Measurements from ENCODE around the gene HDAC5.
"Not testable (repeated sequence)": the region's sequence is repeated elsewhere in the genome, so short reads cannot be mapped to it uniquely, and the experiment has no call there.

HDAC5 gene

GRCh38 chr17:44144966-44145739 lies 21.7 kb upstream of the HDAC5 start:
- Mint-ChIP-seq H3K27ac (no peak overlapping the region), H3K4me3 (no peak overlapping the region), H3K4me1 (ENCODE audit: low read depth) (peaks cover 2% of the 10 kb centered on the region), H3K27me3 (no peaks in the 10 kb centered on the region), H3K36me3 (peaks cover 2% of the 10 kb centered on the region), H3K9me3 (ENCODE audit: low read depth) (no peaks in the 10 kb centered on the region)

DNA sequence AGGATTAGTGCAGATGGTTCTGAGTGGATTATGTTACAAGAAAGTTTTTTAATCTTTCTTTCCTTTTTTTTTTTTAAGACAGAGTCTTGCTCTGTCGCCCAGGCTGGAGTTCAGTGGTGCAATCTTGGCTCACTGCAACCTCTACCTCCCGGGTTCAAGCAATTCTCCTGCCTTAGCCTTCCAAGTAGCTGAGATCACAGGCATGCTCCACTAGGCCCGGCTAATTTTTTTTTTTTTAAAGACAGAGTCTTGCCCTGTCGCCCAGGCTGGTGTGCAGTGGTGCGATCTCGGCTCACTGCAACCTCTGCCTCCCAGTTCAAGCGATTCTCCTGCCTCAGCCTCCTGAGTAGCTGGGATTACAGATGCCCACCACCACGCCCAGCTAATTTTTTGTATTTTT lies 20.5 kb upstream of the HDAC5 start:
- not testable (repeated sequence) for H3K4me1 Mint-ChIP-seq (ENCODE audit: low read depth); H3K4me3 Mint-ChIP-seq; H3K27ac Mint-ChIP-seq; H3K27me3 Mint-ChIP-seq; H3K36me3 Mint-ChIP-seq; H3K9me3 Mint-ChIP-seq (ENCODE audit: low read depth)

DNA sequence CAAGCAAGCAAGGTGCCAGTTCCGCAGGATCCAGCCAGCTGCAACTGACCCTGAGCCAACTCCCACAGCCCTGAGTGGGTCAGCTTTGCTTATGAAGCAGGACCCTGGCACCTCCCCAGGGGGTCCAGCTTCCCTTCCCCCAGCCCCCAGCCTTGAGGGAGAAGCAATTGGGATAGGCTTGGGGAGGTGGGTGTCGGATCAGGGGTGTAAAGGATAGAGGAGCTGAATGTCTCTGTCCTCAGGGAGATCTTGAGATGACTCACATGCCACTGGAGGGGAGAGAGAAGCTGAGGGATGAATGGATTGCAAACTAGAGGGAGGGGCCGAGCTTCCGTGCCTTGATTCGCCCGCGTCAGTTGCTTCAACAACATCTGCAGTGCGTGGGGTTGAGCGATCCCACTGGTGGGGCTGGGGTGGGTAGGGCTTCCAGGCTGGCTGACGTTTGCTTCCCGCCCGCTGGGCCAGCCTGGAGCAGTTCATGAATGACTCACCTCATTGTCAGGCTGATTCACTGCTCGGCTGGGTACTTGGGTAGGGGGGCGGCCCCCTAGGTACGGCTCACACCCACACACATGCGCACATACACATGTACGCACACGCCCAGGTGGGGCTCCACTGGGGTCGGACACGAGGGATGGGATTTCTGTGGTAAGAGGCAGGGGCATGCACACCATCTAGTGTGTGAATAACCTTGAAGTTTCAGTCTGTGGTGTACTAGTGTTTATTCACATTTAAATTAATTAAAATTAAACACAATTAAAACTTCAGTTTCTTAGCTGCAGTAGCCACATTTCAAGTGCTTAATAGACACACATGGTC lies 14.7 kb upstream of the HDAC5 start:
- no peaks in the 10 kb centered on the region for H3K36me3 Mint-ChIP-seq
- H3K27ac Mint-ChIP-seq: no peak overlapping the region
- peak overlapping the region; percentile 27 for H3K4me3 Mint-ChIP-seq

DNA sequence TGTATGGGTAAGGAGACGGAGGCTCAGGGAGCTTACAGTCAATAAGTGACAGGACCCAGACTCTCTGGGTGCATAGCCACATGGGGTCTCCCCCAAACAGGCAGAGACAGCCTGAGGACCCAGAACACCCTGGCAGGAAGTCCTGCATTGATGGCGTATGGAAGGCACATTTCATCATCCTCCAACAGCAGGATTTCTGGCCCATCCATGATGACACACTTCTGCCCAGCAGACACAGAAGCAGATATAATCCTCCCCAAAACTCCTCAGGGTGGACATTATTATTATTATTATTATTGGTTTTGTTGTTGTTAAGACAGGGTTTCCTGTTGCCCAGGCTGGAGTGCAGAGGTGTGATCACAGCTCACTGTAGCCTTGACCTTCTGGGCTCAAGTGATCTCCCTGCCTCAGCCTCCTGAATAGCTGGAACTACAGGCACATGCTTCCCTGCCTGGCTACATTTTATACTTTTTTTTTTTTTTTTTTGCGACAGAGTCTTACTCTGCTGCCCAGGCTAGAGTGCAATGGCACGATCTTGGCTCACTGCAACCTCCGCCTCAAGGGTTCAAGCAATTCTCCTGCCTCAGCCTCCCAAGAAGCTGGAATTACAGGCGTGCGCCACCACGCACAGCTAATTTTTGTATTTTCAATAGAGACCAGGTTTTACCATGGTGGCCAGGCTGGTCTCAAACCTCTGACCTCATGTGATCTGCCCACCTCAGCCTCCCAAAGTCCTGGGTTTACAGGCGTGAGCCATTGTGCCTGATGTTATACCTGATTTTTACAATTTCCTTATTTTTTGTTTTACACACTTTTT lies 11.5 kb upstream of the HDAC5 start:
- H3K27me3 Mint-ChIP-seq: no peaks in the 10 kb centered on the region
- H3K27ac Mint-ChIP-seq: no peak overlapping the region
- H3K4me3 Mint-ChIP-seq: no peak overlapping the region
- no peaks in the 10 kb centered on the region for H3K9me3 Mint-ChIP-seq (ENCODE audit: low read depth)
- no peaks in the 10 kb centered on the region for H3K36me3 Mint-ChIP-seq
- H3K4me1 Mint-ChIP-seq (ENCODE audit: low read depth): peaks cover 13% of the 10 kb centered on the region

More for the DNA sequence above, 14.7 kb upstream of the HDAC5 start:
- Mint-ChIP-seq H3K27me3 (no peaks in the 10 kb centered on the region), H3K9me3 (ENCODE audit: low read depth) (no peaks in the 10 kb centered on the region), H3K4me1 (ENCODE audit: low read depth) (peaks cover 15% of the 10 kb centered on the region)

DNA sequence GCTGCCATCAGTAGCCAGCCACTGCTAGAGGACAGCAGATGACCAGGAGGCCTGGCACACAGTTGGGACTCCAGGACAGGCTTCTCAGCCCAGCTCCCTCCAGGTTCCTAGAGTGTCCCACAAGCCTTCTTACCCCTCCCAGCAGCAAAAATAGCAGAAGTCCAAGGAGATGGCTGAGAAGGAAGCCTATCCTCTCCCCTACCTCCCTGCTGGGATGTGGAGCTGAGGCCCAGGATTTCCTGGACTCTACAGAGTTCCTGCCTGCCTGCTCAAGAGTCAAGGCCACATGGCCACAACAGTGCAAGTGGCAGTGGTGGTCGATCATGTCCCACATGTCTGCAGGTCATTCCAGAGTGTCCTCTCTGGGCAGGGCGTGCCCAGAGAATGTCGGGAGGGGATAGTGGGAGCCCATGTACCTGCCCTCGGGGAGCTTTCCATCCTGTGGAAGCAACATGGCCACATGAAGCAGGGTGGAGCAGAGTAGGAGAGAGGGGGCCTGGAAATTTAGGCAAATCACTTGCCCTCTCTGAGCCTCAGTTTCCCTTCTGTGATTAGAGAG lies 10.6 kb upstream of the HDAC5 start:
- no peaks in the 10 kb centered on the region for H3K27me3 Mint-ChIP-seq
- H3K9me3 Mint-ChIP-seq (ENCODE audit: low read depth): no peaks in the 10 kb centered on the region
- peaks cover 13% of the 10 kb centered on the region for H3K4me1 Mint-ChIP-seq (ENCODE audit: low read depth)
- no peaks in the 10 kb centered on the region for H3K36me3 Mint-ChIP-seq
- no peak overlapping the region for H3K27ac Mint-ChIP-seq
- H3K4me3 Mint-ChIP-seq: no peak overlapping the region

DNA sequence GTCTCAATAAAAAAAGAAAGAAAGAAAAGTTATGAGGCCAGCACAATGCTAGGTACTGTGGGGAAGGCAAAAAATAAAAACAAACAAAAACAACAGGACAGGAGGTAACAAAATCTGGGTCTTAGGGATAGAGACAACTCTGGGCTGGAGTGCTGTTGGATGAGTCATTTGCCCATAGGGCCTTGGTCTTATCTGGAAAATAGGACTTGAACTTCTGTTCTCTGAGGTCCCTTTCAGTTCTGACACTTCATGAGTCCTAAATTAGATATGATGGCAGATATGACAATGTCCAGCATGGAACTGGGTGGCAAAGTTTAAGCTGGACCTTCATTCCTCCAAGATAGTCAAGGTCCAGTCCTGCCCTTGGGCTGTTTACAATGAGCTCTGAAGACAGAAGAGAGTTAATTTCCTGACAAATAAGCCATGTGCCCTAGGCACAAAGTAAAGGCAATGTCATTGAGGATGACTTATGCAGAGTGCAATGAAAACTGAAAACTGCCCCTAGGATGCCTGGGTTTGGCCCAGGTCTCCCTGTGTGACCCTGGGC lies 8.9 kb upstream of the HDAC5 start:
- peak overlapping the region; percentile 5 for H3K27ac Mint-ChIP-seq
- no peaks in the 10 kb centered on the region for H3K36me3 Mint-ChIP-seq
- no peak overlapping the region for H3K4me3 Mint-ChIP-seq
- H3K4me1 Mint-ChIP-seq (ENCODE audit: low read depth): peaks cover under 1% of the 10 kb centered on the region
- no peaks in the 10 kb centered on the region for H3K27me3 Mint-ChIP-seq
- no peaks in the 10 kb centered on the region for H3K9me3 Mint-ChIP-seq (ENCODE audit: low read depth)

DNA sequence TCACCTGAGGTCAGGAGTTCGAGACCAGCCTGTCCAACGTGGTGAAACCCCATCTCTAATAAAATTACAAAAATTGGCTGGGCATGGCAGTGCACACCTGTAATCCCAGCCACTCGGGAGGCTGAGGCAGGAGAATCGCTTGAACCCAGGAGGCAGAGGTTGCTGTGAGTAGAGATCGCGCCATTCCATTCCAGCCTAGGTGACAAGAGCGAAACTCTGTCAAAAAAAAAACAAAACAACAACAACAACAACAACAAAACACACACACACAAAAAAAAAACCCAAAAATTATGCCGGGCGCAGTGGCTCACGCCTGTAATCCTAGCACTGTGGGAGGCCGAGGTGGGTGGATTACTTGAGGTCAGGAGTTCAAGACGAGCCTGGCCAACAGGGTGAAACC lies 7.9 kb upstream of the HDAC5 start:
- not testable (repeated sequence) for H3K27me3 Mint-ChIP-seq; H3K27ac Mint-ChIP-seq; H3K36me3 Mint-ChIP-seq; H3K4me1 Mint-ChIP-seq (ENCODE audit: low read depth); H3K9me3 Mint-ChIP-seq (ENCODE audit: low read depth); H3K4me3 Mint-ChIP-seq

DNA sequence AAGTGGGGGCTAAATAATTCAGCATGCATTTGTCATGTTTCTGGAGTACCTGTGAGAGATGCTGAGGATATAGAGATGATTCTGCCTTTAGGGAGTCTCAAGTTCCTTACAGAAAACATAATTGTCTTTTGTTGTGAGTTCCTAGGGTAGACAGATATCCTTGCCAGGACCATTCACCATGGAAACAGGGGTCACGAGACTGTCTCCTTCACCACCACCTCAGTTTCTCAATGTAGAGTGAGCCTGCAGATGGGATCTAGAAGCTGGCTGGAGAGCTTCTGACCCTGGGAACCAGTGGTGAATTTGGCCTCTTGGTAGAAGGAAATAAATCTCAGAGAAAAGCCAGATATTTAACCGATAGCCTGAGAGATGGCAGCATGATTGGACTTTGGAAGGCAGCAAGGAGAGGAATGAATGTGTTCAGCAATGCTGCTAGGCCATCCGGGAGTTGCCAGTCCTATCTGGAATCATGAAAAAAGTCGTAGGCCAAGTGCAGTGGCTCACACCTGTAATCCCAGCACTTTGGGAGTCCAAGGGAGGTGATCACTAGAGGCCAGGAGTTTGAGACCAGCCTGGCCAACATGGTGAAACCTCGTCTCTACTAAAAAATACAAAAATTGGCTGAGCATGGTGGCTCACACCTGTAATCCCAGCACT lies 7.4 kb upstream of the HDAC5 start:
- no peak overlapping the region for H3K27ac Mint-ChIP-seq
- H3K9me3 Mint-ChIP-seq (ENCODE audit: low read depth): no peaks in the 10 kb centered on the region
- no peaks in the 10 kb centered on the region for H3K36me3 Mint-ChIP-seq
- no peak overlapping the region for H3K4me3 Mint-ChIP-seq
- H3K4me1 Mint-ChIP-seq (ENCODE audit: low read depth): no peaks in the 10 kb centered on the region
- no peaks in the 10 kb centered on the region for H3K27me3 Mint-ChIP-seq

GRCh38 chr17:44128383-44128782 lies 4.9 kb upstream of the HDAC5 start:
- no peak overlapping the region for H3K27ac Mint-ChIP-seq
- no peaks in the 10 kb centered on the region for H3K36me3 Mint-ChIP-seq
- H3K27me3 Mint-ChIP-seq: no peaks in the 10 kb centered on the region
- peaks cover 6% of the 10 kb centered on the region for H3K4me1 Mint-ChIP-seq (ENCODE audit: low read depth)
- no peak overlapping the region for H3K4me3 Mint-ChIP-seq
- H3K9me3 Mint-ChIP-seq (ENCODE audit: low read depth): no peaks in the 10 kb centered on the region

GRCh38 chr17:44124118-44124438 lies 637 bp upstream of the HDAC5 start:
- Mint-ChIP-seq H3K4me1 (ENCODE audit: low read depth) (peaks cover 32% of the 10 kb centered on the region), H3K36me3 (no peaks in the 10 kb centered on the region), H3K27me3 (no peaks in the 10 kb centered on the region), H3K27ac (peak overlapping the region; percentile 98), H3K4me3 (peak overlapping the region; percentile 91), H3K9me3 (ENCODE audit: low read depth) (no peaks in the 10 kb centered on the region)

GRCh38 chr17:44122816-44123355 lies 555 bp downstream of the HDAC5 start:
- Mint-ChIP-seq H3K9me3 (ENCODE audit: low read depth) (no peaks in the 10 kb centered on the region), H3K27me3 (no peaks in the 10 kb centered on the region), H3K4me3 (peak overlapping the region; percentile 92), H3K36me3 (no peaks in the 10 kb centered on the region), H3K27ac (peak overlapping the region; percentile 77), H3K4me1 (ENCODE audit: low read depth) (peaks cover 39% of the 10 kb centered on the region)

DNA sequence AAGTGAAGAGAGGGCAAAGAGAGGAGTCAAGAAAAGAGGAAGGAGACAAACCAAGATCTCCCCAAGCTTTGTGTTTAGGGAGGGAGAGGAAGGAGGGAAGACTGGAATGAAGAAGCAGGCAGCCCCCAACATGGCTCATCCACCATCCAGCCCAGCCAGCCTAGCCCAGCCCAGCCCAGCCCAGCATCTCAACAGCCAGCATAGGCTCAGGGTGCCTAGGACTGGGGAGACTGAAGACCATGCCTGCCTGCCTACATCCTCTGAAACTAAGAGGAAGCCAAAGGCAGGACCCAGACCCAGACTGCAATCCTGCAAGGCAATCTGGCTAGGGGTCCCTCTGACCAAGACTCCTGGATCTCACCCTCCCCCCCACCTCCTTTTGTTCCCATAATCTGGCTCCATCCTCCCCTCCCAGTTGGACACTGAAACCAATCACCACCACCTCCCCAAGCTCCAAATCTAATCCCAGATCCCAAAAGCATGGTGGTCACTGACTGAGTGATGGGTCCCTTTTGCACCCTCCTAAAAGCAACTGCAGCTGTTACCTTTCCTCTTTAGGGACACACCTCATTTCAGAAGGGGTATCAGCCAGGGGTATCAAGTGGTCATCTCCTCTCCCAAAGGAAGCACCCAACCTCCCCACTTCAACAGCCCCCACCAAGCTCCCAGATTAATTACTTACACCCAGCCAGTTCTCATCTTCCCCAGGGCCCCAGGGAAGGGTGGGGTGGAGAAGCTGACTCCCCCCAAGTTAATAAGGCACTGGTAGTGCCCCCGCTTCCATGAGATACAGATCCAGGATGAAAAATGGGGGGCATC lies 1.2 kb downstream of the HDAC5 start:
- peak overlapping the region; percentile 92 for H3K4me3 Mint-ChIP-seq
- no peaks in the 10 kb centered on the region for H3K27me3 Mint-ChIP-seq
- peak overlapping the region; percentile 77 for H3K27ac Mint-ChIP-seq
- no peaks in the 10 kb centered on the region for H3K36me3 Mint-ChIP-seq
- peaks cover 39% of the 10 kb centered on the region for H3K4me1 Mint-ChIP-seq (ENCODE audit: low read depth)
- H3K9me3 Mint-ChIP-seq (ENCODE audit: low read depth): no peaks in the 10 kb centered on the region

DNA sequence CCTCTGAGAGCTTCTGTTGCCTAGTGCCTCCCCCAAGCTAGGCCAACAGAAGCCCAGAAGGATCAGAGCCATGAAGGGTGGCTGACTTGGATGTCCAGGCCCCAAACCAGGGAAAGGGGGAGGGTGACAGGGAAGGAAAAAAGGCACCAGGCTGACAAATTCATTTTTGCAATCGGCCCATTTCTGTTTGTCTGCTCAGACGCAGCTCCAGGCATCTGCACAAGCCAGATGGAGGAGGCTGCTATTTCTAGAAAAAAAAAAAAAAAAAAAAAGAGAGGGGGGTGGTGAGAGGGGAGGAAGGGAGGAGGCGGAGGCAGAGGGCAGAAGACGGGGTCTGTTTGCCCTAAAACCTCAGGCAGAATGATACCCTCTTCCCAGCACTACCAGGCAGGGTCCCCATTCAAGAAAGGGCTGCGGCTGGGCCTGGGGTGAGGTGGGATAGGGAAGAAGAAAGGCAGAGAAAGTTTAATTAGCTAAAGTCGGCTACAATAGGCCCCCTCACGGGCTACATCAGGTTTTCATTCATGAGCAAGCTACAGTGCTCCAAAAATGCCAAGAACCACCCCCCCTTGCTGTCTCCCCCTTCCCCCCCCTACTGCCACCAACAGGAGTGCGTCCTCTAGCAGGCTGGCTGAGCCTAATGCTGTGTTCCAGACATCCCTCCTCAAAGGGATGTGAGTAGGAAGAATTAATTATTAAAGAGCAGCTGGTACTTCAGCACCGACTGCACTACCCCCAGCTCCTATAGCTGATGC lies 2.4 kb downstream of the HDAC5 start:
- no peaks in the 10 kb centered on the region for H3K36me3 Mint-ChIP-seq
- peak overlapping the region; percentile 92 for H3K4me3 Mint-ChIP-seq
- no peaks in the 10 kb centered on the region for H3K9me3 Mint-ChIP-seq (ENCODE audit: low read depth)
- H3K27me3 Mint-ChIP-seq: no peaks in the 10 kb centered on the region
- peaks cover 42% of the 10 kb centered on the region for H3K4me1 Mint-ChIP-seq (ENCODE audit: low read depth)
- H3K27ac Mint-ChIP-seq: no peak overlapping the region
